Measurements from ENCODE around the gene STX12. TPM values are rescaled to one million over a fixed set of nuclear protein-coding genes. Genes with fewer than 3 reads are reported as not detected.
"Not testable (repeated sequence)": the region's sequence is repeated elsewhere in the genome, so short reads cannot be mapped to it uniquely, and the experiment has no call there.

STX12 gene
- total and polyA plus RNA-seq, 2 donors, result 16.6 to 46.7 TPM

GRCh38 chr1:27856561-27857343, 83.7 kb downstream of the STX12 start:
- H3K9me3 ChIP-seq (ENCODE audit: control insufficient read depth in 2 of 2, insufficient read depth in 1 of 2, low read length in 1 of 2), result no peaks in the 10 kb centered on the region
- no peak overlapping the region for H3K27ac ChIP-seq (ENCODE audit: low read depth in 1 of 2, low read length in 1 of 2)
- peaks cover 1 to 3% of the 10 kb centered on the region in 2 donors for H3K36me3 ChIP-seq (ENCODE audit: control insufficient read depth in 2 of 2, insufficient read depth in 2 of 2, low read length in 1 of 2)
- 96% methylated on average over 12 of the region's 12 CpGs for WGBS
- no peak for DNase-seq (ENCODE audit: low read depth in 6 of 9, low spot score in 9 of 9)
- peaks cover 2 to 8% of the 10 kb centered on the region in 2 donors for H3K4me1 ChIP-seq (ENCODE audit: control insufficient read depth in 2 of 2, insufficient read depth in 2 of 2, low read length in 2 of 2)
- no peak overlapping the region for H3K4me3 ChIP-seq (ENCODE audit: low read length in 2 of 2)
- no peaks in the 10 kb centered on the region for H3K27me3 ChIP-seq (ENCODE audit: control insufficient read depth in 2 of 2, insufficient read depth in 1 of 2, low read length in 1 of 2)

GRCh38 chr1:27857552-27857951, 84.5 kb downstream of the STX12 start:
- DNase-seq (ENCODE audit: low read depth in 6 of 9, low spot score in 9 of 9); H3K4me3 ChIP-seq (ENCODE audit: low read length in 2 of 2); H3K27me3 ChIP-seq (ENCODE audit: control insufficient read depth in 2 of 2, insufficient read depth in 1 of 2, low read length in 1 of 2); H3K36me3 ChIP-seq (ENCODE audit: control insufficient read depth in 2 of 2, insufficient read depth in 2 of 2, low read length in 1 of 2); H3K27ac ChIP-seq (ENCODE audit: low read depth in 1 of 2, low read length in 1 of 2); H3K9me3 ChIP-seq (ENCODE audit: control insufficient read depth in 2 of 2, insufficient read depth in 1 of 2, low read length in 1 of 2): not testable (repeated sequence)
- WGBS, result 90% methylated on average over 11 of the region's 11 CpGs
- H3K4me1 ChIP-seq (ENCODE audit: control insufficient read depth in 2 of 2, insufficient read depth in 2 of 2, low read length in 2 of 2), result peaks cover 2 to 13% of the 10 kb centered on the region in 2 donors

GRCh38 chr1:27858072-27858948, 85.3 kb downstream of the STX12 start:
- Histone ChIP-seq H3K36me3 (ENCODE audit: control insufficient read depth in 2 of 2, insufficient read depth in 2 of 2, low read length in 1 of 2) (no peaks in the 10 kb centered on the region), H3K4me3 (ENCODE audit: low read length in 2 of 2) (no peak overlapping the region), H3K9me3 (ENCODE audit: control insufficient read depth in 2 of 2, insufficient read depth in 1 of 2, low read length in 1 of 2) (no peaks in the 10 kb centered on the region), H3K27me3 (ENCODE audit: control insufficient read depth in 2 of 2, insufficient read depth in 1 of 2, low read length in 1 of 2) (no peaks in the 10 kb centered on the region), H3K4me1 (ENCODE audit: control insufficient read depth in 2 of 2, insufficient read depth in 2 of 2, low read length in 2 of 2) (peaks cover 2 to 20% of the 10 kb centered on the region in 2 donors), H3K27ac (ENCODE audit: low read depth in 1 of 2, low read length in 1 of 2) (no peak overlapping the region)
- DNase-seq (ENCODE audit: low read depth in 6 of 9, low spot score in 9 of 9), result peak in 8 of 9 donors; percentile 60 to 86 (median 72)
- WGBS, result 54% methylated on average over 10 of the region's 10 CpGs

GRCh38 chr1:27858949-27859576, 86.0 kb downstream of the STX12 start:
- Histone ChIP-seq H3K9me3 (ENCODE audit: control insufficient read depth in 2 of 2, insufficient read depth in 1 of 2, low read length in 1 of 2) (no peaks in the 10 kb centered on the region), H3K4me1 (ENCODE audit: control insufficient read depth in 2 of 2, insufficient read depth in 2 of 2, low read length in 2 of 2) (peaks cover 2 to 21% of the 10 kb centered on the region in 2 donors), H3K27me3 (ENCODE audit: control insufficient read depth in 2 of 2, insufficient read depth in 1 of 2, low read length in 1 of 2) (no peaks in the 10 kb centered on the region), H3K27ac (ENCODE audit: low read depth in 1 of 2, low read length in 1 of 2) (no peak overlapping the region), H3K4me3 (ENCODE audit: low read length in 2 of 2) (no peak overlapping the region), H3K36me3 (ENCODE audit: control insufficient read depth in 2 of 2, insufficient read depth in 2 of 2, low read length in 1 of 2) (no peaks in the 10 kb centered on the region)
- DNase-seq (ENCODE audit: low read depth in 6 of 9, low spot score in 9 of 9), result no peak
- 96% methylated on average over 14 of the region's 14 CpGs for WGBS

- 95% methylated on average over 10 of the region's 10 CpGs for WGBS
These were observed 88.4 kb downstream of the STX12 start for GRCh38 chr1:27861436-27861835.

GRCh38 chr1:27862004-27862403, 89.0 kb downstream of the STX12 start:
- WGBS, result 98% methylated on average over 3 of the region's 3 CpGs
- no peak for DNase-seq (ENCODE audit: low read depth in 6 of 9, low spot score in 9 of 9)
- H3K27ac ChIP-seq (ENCODE audit: low read depth in 1 of 2, low read length in 1 of 2), result no peak overlapping the region

More at GRCh38 chr1:27861436-27861835, 88.4 kb downstream of the STX12 start:
- no peak for DNase-seq (ENCODE audit: low read depth in 6 of 9, low spot score in 9 of 9)
- Histone ChIP-seq H3K36me3 (ENCODE audit: control insufficient read depth in 2 of 2, insufficient read depth in 2 of 2, low read length in 1 of 2) (no peaks in the 10 kb centered on the region), H3K4me3 (ENCODE audit: low read length in 2 of 2) (no peak overlapping the region), H3K9me3 (ENCODE audit: control insufficient read depth in 2 of 2, insufficient read depth in 1 of 2, low read length in 1 of 2) (no peaks in the 10 kb centered on the region), H3K27ac (ENCODE audit: low read depth in 1 of 2, low read length in 1 of 2) (no peak overlapping the region), H3K4me1 (ENCODE audit: control insufficient read depth in 2 of 2, insufficient read depth in 2 of 2, low read length in 2 of 2) (peaks cover 2 to 24% of the 10 kb centered on the region in 2 donors), H3K27me3 (ENCODE audit: control insufficient read depth in 2 of 2, insufficient read depth in 1 of 2, low read length in 1 of 2) (no peaks in the 10 kb centered on the region)

GRCh38 chr1:27862671-27863537, 89.9 kb downstream of the STX12 start:
- Histone ChIP-seq H3K27me3 (ENCODE audit: control insufficient read depth in 2 of 2, insufficient read depth in 1 of 2, low read length in 1 of 2) (no peaks in the 10 kb centered on the region), H3K4me3 (ENCODE audit: low read length in 2 of 2) (no peak overlapping the region), H3K36me3 (ENCODE audit: control insufficient read depth in 2 of 2, insufficient read depth in 2 of 2, low read length in 1 of 2) (no peaks in the 10 kb centered on the region), H3K27ac (ENCODE audit: low read depth in 1 of 2, low read length in 1 of 2) (peak overlapping the region; percentile 41 to 48), H3K4me1 (ENCODE audit: control insufficient read depth in 2 of 2, insufficient read depth in 2 of 2, low read length in 2 of 2) (peaks cover 2 to 24% of the 10 kb centered on the region in 2 donors), H3K9me3 (ENCODE audit: control insufficient read depth in 2 of 2, insufficient read depth in 1 of 2, low read length in 1 of 2) (no peaks in the 10 kb centered on the region)
- peak in 1 of 9 donors; percentile 35 for DNase-seq (ENCODE audit: low read depth in 6 of 9, low spot score in 9 of 9)
- 96% methylated on average over 9 of the region's 9 CpGs for WGBS

More at GRCh38 chr1:27862004-27862403, 89.0 kb downstream of the STX12 start:
- peaks cover 2 to 24% of the 10 kb centered on the region in 2 donors for H3K4me1 ChIP-seq (ENCODE audit: control insufficient read depth in 2 of 2, insufficient read depth in 2 of 2, low read length in 2 of 2)
- H3K36me3 ChIP-seq (ENCODE audit: control insufficient read depth in 2 of 2, insufficient read depth in 2 of 2, low read length in 1 of 2), result no peaks in the 10 kb centered on the region
- H3K27me3 ChIP-seq (ENCODE audit: control insufficient read depth in 2 of 2, insufficient read depth in 1 of 2, low read length in 1 of 2), result no peaks in the 10 kb centered on the region
- no peaks in the 10 kb centered on the region for H3K9me3 ChIP-seq (ENCODE audit: control insufficient read depth in 2 of 2, insufficient read depth in 1 of 2, low read length in 1 of 2)
- no peak overlapping the region for H3K4me3 ChIP-seq (ENCODE audit: low read length in 2 of 2)

- H3K27me3 ChIP-seq (ENCODE audit: control insufficient read depth in 2 of 2, insufficient read depth in 1 of 2, low read length in 1 of 2), result no peaks in the 10 kb centered on the region
- H3K36me3 ChIP-seq (ENCODE audit: control insufficient read depth in 2 of 2, insufficient read depth in 2 of 2, low read length in 1 of 2), result no peaks in the 10 kb centered on the region
- H3K4me3 ChIP-seq (ENCODE audit: low read length in 2 of 2), result no peak overlapping the region
- no peaks in the 10 kb centered on the region for H3K9me3 ChIP-seq (ENCODE audit: control insufficient read depth in 2 of 2, insufficient read depth in 1 of 2, low read length in 1 of 2)
- DNase-seq (ENCODE audit: low read depth in 6 of 9, low spot score in 9 of 9), result no peak
- peaks cover 1 to 23% of the 10 kb centered on the region in 2 donors for H3K4me1 ChIP-seq (ENCODE audit: control insufficient read depth in 2 of 2, insufficient read depth in 2 of 2, low read length in 2 of 2)
- 95% methylated on average over 1 of the region's 1 CpG for WGBS
- H3K27ac ChIP-seq (ENCODE audit: low read depth in 1 of 2, low read length in 1 of 2), result peak overlapping the region in 1 of 2 donors; percentile 41
These were observed 90.5 kb downstream of the STX12 start for GRCh38 chr1:27863538-27863915.

All from thymus (tissue), 11 donors.